Ishikawa (cell line): ENCODE results near the gene COA7.
A peak's percentile ranks its signal among the peaks of the same experiment; 100 is the strongest.

ENCODE experiments used
- CEBPB ChIP-seq: IDR thresholded peaks from 2 replicates; pipeline ENCODE4 v1.6.1; 2012
- CREB1 ChIP-seq: IDR thresholded peaks from 2 replicates; pipeline ENCODE4 v1.6.1; 2012; ENCODE audit warnings: low read depth
- EGR1 ChIP-seq: IDR thresholded peaks from 2 replicates; pipeline ENCODE4 v1.6.1; 2012
- EP300 ChIP-seq: IDR thresholded peaks from 2 replicates; pipeline ENCODE4 v1.6.1; 2012; ENCODE audit warnings: borderline replicate concordance
- FOXM1 ChIP-seq: IDR thresholded peaks from 2 replicates; pipeline ENCODE4 v1.6.1; 2012; ENCODE audit warnings: low read depth, borderline replicate concordance
- MAX ChIP-seq: IDR thresholded peaks from 2 replicates; pipeline ENCODE4 v1.6.1; 2012
- NFIC ChIP-seq: IDR thresholded peaks from 2 replicates; pipeline ENCODE4 v1.6.1; 2012
- RAD21 ChIP-seq: IDR thresholded peaks from 2 replicates; pipeline ENCODE4 v1.6.1; 2012; ENCODE audit warnings: low read depth
- REST ChIP-seq: IDR thresholded peaks from 2 replicates; pipeline ENCODE4 v1.6.1; 2012; ENCODE audit warnings: low read depth, mild to moderate bottlenecking
- TAF1 ChIP-seq: IDR thresholded peaks from 2 replicates; pipeline ENCODE4 v1.6.1; 2012; ENCODE audit warnings: low read depth, mild to moderate bottlenecking
- TCF12 ChIP-seq: IDR thresholded peaks from 2 replicates; pipeline ENCODE4 v1.6.1; 2012; ENCODE audit warnings: low read depth
- TEAD4 ChIP-seq: IDR thresholded peaks from 2 replicates; pipeline ENCODE4 v1.6.1; 2012
- YY1 ChIP-seq: IDR thresholded peaks from 2 replicates; pipeline ENCODE4 v1.6.1; 2012; ENCODE audit warnings: low read depth
- ZBTB7A ChIP-seq: IDR thresholded peaks from 2 replicates; pipeline ENCODE4 v1.6.1; 2012; ENCODE audit warnings: low read depth
- TF ChIP-seq, protein P1 (sequence below): IDR thresholded peaks from 2 replicates; pipeline ENCODE4 v1.6.1; 2012

The COA7 gene

GRCh38 chr1:52697795-52698674 lies at the start of gene COA7:
TSS of gene COA7 (minus strand) at chr1:52698347. CDS start at chr1:52698326, 21 bp downstream.
- TF ChIP-seq YY1 = peak; percentile 88
- TF ChIP-seq NFIC = no peak; the same call in 1 of the 2 replicates
- 0 out of 2 replicates have a peak, but pooled peaks have one; percentile 3 for TF ChIP-seq TEAD4
- TF ChIP-seq EP300 = no peak
- TF ChIP-seq RAD21 = no peak
- peak; percentile 88 for TF ChIP-seq TAF1
- no peak for TF ChIP-seq CREB1
- no peak for TF ChIP-seq CEBPB
- TF ChIP-seq EGR1 = no peak
- TF ChIP-seq MAX = peak; percentile 99
- TF ChIP-seq REST = no peak
- no peak for TF ChIP-seq TCF12
- TF ChIP-seq, protein P1, sequence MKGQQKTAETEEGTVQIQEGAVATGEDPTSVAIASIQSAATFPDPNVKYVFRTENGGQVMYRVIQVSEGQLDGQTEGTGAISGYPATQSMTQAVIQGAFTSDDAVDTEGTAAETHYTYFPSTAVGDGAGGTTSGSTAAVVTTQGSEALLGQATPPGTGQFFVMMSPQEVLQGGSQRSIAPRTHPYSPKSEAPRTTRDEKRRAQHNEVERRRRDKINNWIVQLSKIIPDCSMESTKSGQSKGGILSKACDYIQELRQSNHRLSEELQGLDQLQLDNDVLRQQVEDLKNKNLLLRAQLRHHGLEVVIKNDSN = peak; percentile 93

GRCh38 chr1:52747450-52747849 lies 49.3 kb upstream of the COA7 start:
- TF ChIP-seq, protein P1 = no peak
- TF ChIP-seq MAX = no peak
- TF ChIP-seq CEBPB = no peak
- TF ChIP-seq ZBTB7A = no peak
- no peak for TF ChIP-seq TAF1
- no peak for TF ChIP-seq TEAD4
- no peak for TF ChIP-seq NFIC
- no peak for TF ChIP-seq RAD21
- TF ChIP-seq EP300 = no peak
- TF ChIP-seq TCF12 = no peak
- no peak for TF ChIP-seq YY1
- TF ChIP-seq CREB1 = no peak
- no peak for TF ChIP-seq REST
- TF ChIP-seq EGR1 = no peak
- TF ChIP-seq FOXM1 = no peak

DNA sequence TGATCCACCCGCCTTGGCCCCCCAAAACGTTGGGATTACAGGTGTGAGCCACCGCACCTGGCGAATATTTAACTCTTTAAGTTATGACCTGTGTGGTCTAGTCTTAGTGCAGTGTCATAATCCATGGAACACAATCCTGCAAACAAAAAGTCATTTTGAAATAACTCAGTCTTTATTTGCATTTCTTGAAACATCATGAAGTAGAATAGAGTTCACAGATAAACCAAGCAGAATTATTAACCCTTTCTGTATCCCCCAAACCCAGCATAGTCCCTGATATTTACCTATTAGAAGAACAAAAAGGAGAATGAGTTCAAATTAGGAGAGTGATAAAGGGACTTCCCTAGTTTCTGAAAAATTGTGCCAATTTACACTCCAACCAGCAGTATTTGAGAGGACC lies 48.0 kb upstream of the COA7 start:
- TF ChIP-seq ZBTB7A (no peak), YY1 (no peak), TEAD4 (no peak), TAF1 (no peak)
- TF ChIP-seq, protein P1 = no peak

DNA sequence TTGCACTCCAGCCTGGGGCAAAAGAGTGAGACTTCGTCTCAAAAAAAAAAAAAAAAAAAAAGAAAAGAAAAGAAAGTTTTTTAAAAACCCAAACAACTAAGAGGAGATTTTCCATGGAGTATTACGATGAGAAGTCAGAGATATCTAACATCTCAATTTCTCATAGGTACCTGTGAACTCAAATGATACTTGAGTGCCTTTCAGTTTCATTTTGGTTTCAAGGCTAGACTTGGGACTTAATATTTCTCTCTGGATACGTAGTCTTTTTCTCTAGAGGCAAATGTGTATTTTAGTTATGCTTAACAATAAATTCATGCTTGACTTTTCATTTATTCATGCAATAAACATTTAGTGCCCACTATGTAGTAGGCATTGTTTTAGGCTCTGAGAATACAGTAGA lies 43.1 kb upstream of the COA7 start:
- no peak for TF ChIP-seq TAF1
- TF ChIP-seq EP300 = no peak
- no peak for TF ChIP-seq ZBTB7A
- TF ChIP-seq REST = no peak
- TF ChIP-seq CREB1 = no peak
- TF ChIP-seq FOXM1 = no peak
- no peak for TF ChIP-seq CEBPB
- no peak for TF ChIP-seq TCF12
- TF ChIP-seq MAX = no peak
